HepG2 (cell line): ENCODE results near the gene RAP2C. TPM values are rescaled to one million over a fixed set of nuclear protein-coding genes. Genes with fewer than 3 reads are reported as not detected.

Experiments
- AGO1 ChIP-seq: fragments of 200-400 bp; formaldehyde crosslinking; IDR thresholded peaks from 2 replicates; pipeline ENCODE4 v1.6.1; 2017; ENCODE audit warnings: mild to moderate bottlenecking, low read depth, low read length, moderate library complexity; ENCODE audit not compliant: poor library complexity, severe bottlenecking
- ARID5B ChIP-seq: IDR thresholded peaks from 2 replicates; pipeline ENCODE4 v1.4.0; 2020; ENCODE audit warnings: mild to moderate bottlenecking, missing genetic modification reagents
- FOXK1 ChIP-seq: sonication (generic); formaldehyde crosslinking; IDR thresholded peaks from 2 replicates; pipeline ENCODE4 v1.4.0; 2020; ENCODE audit warnings: low read depth, missing genetic modification reagents, borderline replicate concordance
- HBP1 ChIP-seq: IDR thresholded peaks from 2 replicates; pipeline ENCODE4 v1.6.1; 2016; ENCODE audit warnings: low read depth, control low read depth
- HNRNPK ChIP-seq: fragments of 200-400 bp; formaldehyde crosslinking; IDR thresholded peaks from 2 replicates; pipeline ENCODE4 v1.6.1; 2018; ENCODE audit warnings: low read length, low read depth, moderate library complexity, mild to moderate bottlenecking; ENCODE audit not compliant: poor library complexity, severe bottlenecking
- IRX3 ChIP-seq: sonication (generic); formaldehyde crosslinking; IDR thresholded peaks from 2 replicates; pipeline ENCODE4 v1.8.1; 2023; ENCODE audit warnings: mild to moderate bottlenecking, low read depth, missing genetic modification reagents, borderline replicate concordance
- KLF11 ChIP-seq: IDR thresholded peaks from 2 replicates; pipeline ENCODE4 v1.6.1; 2016; ENCODE audit warnings: missing compliant biosample characterization
- MYNN ChIP-seq: sonication (generic); formaldehyde crosslinking; IDR thresholded peaks from 2 replicates; pipeline ENCODE4 v1.4.0; 2020; ENCODE audit warnings: mild to moderate bottlenecking, low read depth, missing genetic modification reagents
- PBX2 ChIP-seq: IDR thresholded peaks from 2 replicates; pipeline ENCODE4 v1.6.1; 2016; ENCODE audit warnings: control low read depth
- SIN3A ChIP-seq: IDR thresholded peaks from 2 replicates; pipeline ENCODE4 v1.6.1; 2011; ENCODE audit warnings: low read depth, mild to moderate bottlenecking, control low read depth, low read length, borderline replicate concordance
- STAG1 ChIP-seq: sonication (generic); formaldehyde crosslinking; IDR thresholded peaks from 2 replicates; pipeline ENCODE4 v1.4.0; 2020; ENCODE audit warnings: missing genetic modification reagents
- TGIF2 ChIP-seq: IDR thresholded peaks from 2 replicates; pipeline ENCODE4 v1.6.1; 2016; ENCODE audit warnings: control low read depth, missing compliant biosample characterization
- ZBTB43 ChIP-seq: sonication (generic); formaldehyde crosslinking; conservative IDR thresholded peaks from 2 replicates; pipeline ENCODE4 v1.4.0; 2020; ENCODE audit warnings: missing genetic modification reagents
- ZFY ChIP-seq: sonication (generic); formaldehyde crosslinking; IDR thresholded peaks from 2 replicates; pipeline ENCODE4 v1.4.0; 2020; ENCODE audit warnings: missing genetic modification reagents
- ZNF501 ChIP-seq: sonication (generic); formaldehyde crosslinking; IDR thresholded peaks from 2 replicates; pipeline ENCODE4 v1.5.1; 2020; ENCODE audit warnings: mild to moderate bottlenecking, moderate library complexity, missing genetic modification reagents
- ZNF577 ChIP-seq: sonication (generic); formaldehyde crosslinking; IDR thresholded peaks from 2 replicates; pipeline ENCODE4 v1.4.0; 2020; ENCODE audit warnings: mild to moderate bottlenecking, low read depth, missing genetic modification reagents, borderline replicate concordance
- ZSCAN5A ChIP-seq: sonication (generic); formaldehyde crosslinking; IDR thresholded peaks from 2 replicates; pipeline ENCODE4 v1.8.0; 2022; ENCODE audit warnings: mild to moderate bottlenecking, missing genetic modification reagents, borderline replicate concordance
- polyA plus RNA-seq, 8 experiments: library from polyadenylated mRNA; depleted of rRNA in 3 of 8; stranded (reverse) in 7 of 8; unstranded in 1 of 8; fragments of >200 nt; fragmentation: Illumina TruSeq in 4 of 8; extraction: Trizol in 4 of 8; gene quantifications; 2 replicates each; pipeline versions ENCODE4 v1.2.1 to v1.2.3, GENCODE V29; 2011 to 2016; ENCODE audit warnings: low read depth in 4 of 8, missing spikeins in 1 of 8, mixed read lengths in 1 of 8; ENCODE audit not compliant: insufficient read depth in 1 of 8
- total RNA-seq, 5 experiments: library from RNA; depleted of rRNA; stranded (reverse); fragments of >200 nt; fragmentation: Illumina TruSeq; extraction: Trizol; gene quantifications; 2 replicates each; pipeline ENCODE4 v1.2.3, GENCODE V29; 2016; ENCODE audit warnings: low read depth in 1 of 5

RAP2C gene
- total and polyA plus RNA-seq, 2 of the 13 experiments (the other 11 are each of a cell fraction or from before 2014, with no cell fraction given) = 8.0 to 28.5 TPM

GRCh38 chrX:132217203-132218073, 1.8 kb downstream of the RAP2C start (continued):
- TF ChIP-seq PBX2 (CRISPR knock-in tag) = no peak
- no peak; the same call in 1 of the 2 replicates for TF ChIP-seq FOXK1 (CRISPR knock-in tag)
- TF ChIP-seq ZFY = no peak; the same call in 1 of the 2 replicates
- TF ChIP-seq TGIF2 = no peak
- TF ChIP-seq ZNF501 (CRISPR knock-in tag) = no peak; the same call in 1 of the 2 replicates
- no peak for TF ChIP-seq ZNF577 (CRISPR knock-in tag)
- no peak for TF ChIP-seq KLF11 (CRISPR knock-in tag)
- peak; percentile 98 for TF ChIP-seq HNRNPK
- no peak for TF ChIP-seq AGO1
- no peak for TF ChIP-seq IRX3 (CRISPR knock-in tag)
- peak; percentile 25; the same call in 1 of the 2 replicates for TF ChIP-seq SIN3A
- no peak for TF ChIP-seq ZSCAN5A (CRISPR knock-in tag)
- TF ChIP-seq ZBTB43 (CRISPR knock-in tag) = no peak
- no peak for TF ChIP-seq HBP1 (CRISPR knock-in tag)
- no peak for TF ChIP-seq MYNN (CRISPR knock-in tag)
- TF ChIP-seq STAG1 (CRISPR knock-in tag) = no peak
- 0 out of 2 replicates have a peak, but pooled peaks have one; percentile 11 for TF ChIP-seq ARID5B (CRISPR knock-in tag)
